ENCODE measurements around the gene NAT9. TPM values are rescaled to one million over a fixed set of nuclear protein-coding genes. Genes with fewer than 3 reads are reported as not detected.

Gene NAT9
- total RNA-seq, 1 donor from 2014 or later: 67.8 TPM

DNA sequence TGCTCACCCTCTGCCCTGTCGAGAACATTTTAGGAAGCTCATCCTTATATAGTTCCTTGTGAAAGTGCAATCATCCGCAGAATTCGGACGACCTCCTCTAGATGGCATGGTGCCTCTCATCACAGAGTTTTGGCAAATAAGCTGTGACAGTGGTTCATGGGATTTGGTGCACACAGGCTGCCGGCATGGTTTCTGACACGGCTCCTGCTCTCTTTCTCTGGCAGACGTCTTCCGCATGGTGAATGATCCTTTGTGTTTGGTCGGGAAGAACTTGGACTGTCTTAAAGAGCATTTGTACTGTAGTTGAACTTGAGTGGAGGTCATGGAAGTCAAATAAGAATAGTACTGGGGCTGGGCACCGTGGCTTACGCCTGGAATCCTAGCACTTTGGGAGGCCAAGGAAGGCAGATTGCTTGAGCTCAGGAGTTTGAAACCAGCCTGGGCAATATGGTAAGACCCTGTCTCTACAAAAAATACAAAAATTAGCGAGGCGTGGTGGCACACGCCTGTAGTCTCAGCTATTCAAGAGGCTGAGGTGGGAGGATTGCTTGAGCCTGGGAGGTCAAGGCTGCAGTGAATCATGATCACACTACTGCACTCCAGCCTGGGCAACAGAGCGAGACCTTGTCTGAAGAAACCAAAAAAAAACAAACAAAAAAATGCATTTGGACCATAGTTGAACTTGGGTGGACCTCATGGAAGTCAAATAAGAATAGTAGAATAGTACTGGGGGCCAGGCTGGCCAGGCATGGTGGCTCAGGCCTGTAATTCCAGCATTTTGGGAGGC lies 34.7 kb upstream of the NAT9 start:
- TF ChIP-seq, protein P1, sequence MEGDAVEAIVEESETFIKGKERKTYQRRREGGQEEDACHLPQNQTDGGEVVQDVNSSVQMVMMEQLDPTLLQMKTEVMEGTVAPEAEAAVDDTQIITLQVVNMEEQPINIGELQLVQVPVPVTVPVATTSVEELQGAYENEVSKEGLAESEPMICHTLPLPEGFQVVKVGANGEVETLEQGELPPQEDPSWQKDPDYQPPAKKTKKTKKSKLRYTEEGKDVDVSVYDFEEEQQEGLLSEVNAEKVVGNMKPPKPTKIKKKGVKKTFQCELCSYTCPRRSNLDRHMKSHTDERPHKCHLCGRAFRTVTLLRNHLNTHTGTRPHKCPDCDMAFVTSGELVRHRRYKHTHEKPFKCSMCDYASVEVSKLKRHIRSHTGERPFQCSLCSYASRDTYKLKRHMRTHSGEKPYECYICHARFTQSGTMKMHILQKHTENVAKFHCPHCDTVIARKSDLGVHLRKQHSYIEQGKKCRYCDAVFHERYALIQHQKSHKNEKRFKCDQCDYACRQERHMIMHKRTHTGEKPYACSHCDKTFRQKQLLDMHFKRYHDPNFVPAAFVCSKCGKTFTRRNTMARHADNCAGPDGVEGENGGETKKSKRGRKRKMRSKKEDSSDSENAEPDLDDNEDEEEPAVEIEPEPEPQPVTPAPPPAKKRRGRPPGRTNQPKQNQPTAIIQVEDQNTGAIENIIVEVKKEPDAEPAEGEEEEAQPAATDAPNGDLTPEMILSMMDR (IDR thresholded peaks at IDR 0.05; ENCODE audit: partially characterized antibody, unreplicated experiment): no peak
- peaks cover 3% of the 10 kb centered on the region for H3K9me3 Mint-ChIP-seq (ENCODE audit: unreplicated experiment)
- peaks cover 8% of the 10 kb centered on the region for H3K4me1 Mint-ChIP-seq (ENCODE audit: low read depth, unreplicated experiment)
- no peak overlapping the region for H3K4me3 Mint-ChIP-seq (ENCODE audit: unreplicated experiment)
- peaks cover 4% of the 10 kb centered on the region for H3K36me3 Mint-ChIP-seq (ENCODE audit: unreplicated experiment)
- DNase-seq: no peak
- no peak overlapping the region for H3K27ac Mint-ChIP-seq (ENCODE audit: unreplicated experiment)
- no peaks in the 10 kb centered on the region for H3K27me3 Mint-ChIP-seq (ENCODE audit: unreplicated experiment)

DNA sequence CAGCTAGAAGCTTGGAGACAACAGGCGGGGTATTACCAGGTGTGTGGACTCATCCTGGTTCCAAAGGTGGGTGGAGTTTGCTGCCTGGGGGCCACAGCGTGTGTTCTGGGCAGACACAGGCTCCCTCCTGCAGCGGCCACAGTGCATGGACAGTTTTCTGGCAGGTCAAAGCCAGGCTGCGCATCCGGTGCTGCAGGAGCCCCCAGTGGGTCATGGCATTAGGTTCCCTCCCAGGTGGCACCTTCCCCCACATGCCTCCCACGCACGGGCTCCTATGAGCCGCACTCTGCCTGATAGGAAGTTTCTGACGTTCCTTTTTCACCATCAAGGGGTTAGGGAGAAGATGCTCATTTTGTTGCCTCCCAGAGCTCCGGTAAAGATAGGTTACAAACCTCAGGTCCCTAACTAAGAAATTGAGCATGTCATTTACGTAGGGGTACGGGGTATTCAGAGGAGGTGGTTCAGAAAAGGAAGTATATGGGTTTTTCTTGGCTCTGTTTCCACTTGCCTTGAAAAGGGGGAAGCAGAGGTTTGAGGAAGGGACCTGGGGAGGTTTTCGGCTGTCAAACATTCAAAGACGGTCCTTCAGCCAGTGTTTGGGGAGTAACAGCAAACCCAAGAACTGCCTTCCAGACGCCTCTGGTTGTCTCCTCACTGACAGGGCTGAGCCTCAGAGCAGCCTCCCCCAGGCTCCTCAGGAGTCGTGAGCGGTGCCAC lies 32.7 kb upstream of the NAT9 start:
- no peaks in the 10 kb centered on the region for H3K4me1 Mint-ChIP-seq (ENCODE audit: low read depth, unreplicated experiment)
- peaks cover 4% of the 10 kb centered on the region for H3K36me3 Mint-ChIP-seq (ENCODE audit: unreplicated experiment)
- no peak overlapping the region for H3K27ac Mint-ChIP-seq (ENCODE audit: unreplicated experiment)
- H3K9me3 Mint-ChIP-seq (ENCODE audit: unreplicated experiment): peaks cover 2% of the 10 kb centered on the region
- no peak for DNase-seq
- H3K4me3 Mint-ChIP-seq (ENCODE audit: unreplicated experiment): no peak overlapping the region
- H3K27me3 Mint-ChIP-seq (ENCODE audit: unreplicated experiment): no peaks in the 10 kb centered on the region
- TF ChIP-seq, protein P1 (IDR thresholded peaks at IDR 0.05; ENCODE audit: partially characterized antibody, unreplicated experiment): no peak

DNA sequence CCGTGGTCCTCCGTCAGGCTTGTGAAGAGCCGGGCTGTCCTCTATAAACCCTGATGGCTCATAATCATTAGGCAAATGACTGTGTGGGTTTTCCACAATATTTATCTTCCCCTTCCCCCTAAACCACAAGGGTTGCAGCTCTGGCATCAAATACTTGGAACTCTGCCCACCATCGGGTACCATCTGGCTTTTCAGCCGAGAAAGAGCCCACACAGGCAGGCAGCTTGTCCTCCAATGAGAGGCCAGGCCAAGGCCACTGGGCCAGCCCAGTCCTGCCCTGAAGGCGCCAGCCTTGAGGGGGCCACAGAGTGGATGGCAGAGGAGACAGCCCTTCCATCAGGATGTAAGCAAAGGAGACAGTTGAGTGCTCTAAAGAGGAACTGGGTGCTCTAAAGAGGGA lies 31.8 kb upstream of the NAT9 start:
- TF ChIP-seq, protein P1 (IDR thresholded peaks at IDR 0.05; ENCODE audit: partially characterized antibody, unreplicated experiment): no peak
- DNase-seq: no peak
- Mint-ChIP-seq H3K9me3 (ENCODE audit: unreplicated experiment) (peaks cover 2% of the 10 kb centered on the region), H3K27me3 (ENCODE audit: unreplicated experiment) (no peaks in the 10 kb centered on the region), H3K27ac (ENCODE audit: unreplicated experiment) (no peak overlapping the region), H3K36me3 (ENCODE audit: unreplicated experiment) (peaks cover 4% of the 10 kb centered on the region), H3K4me1 (ENCODE audit: low read depth, unreplicated experiment) (no peaks in the 10 kb centered on the region), H3K4me3 (ENCODE audit: unreplicated experiment) (no peak overlapping the region)

DNA sequence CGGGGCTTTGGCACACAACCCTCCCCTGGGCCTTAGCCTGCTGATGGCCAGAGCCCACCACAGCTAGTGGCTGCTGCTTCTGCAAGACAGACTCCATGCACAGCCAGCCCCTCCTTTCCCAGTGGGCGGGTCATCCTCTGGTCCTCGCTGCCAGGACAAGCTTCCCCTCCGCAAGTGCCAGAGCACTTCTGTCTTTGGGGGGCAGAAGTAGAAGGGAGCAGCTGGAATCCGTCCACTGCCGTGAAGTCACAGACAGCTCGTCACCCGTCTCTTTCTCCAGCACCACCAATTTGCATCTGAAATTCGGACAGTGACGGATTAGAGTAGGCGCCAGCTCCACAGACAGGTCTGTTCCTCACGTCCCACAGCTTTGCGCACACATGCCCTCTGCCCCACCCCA lies 31.3 kb upstream of the NAT9 start:
- H3K36me3 Mint-ChIP-seq (ENCODE audit: unreplicated experiment): peaks cover 4% of the 10 kb centered on the region
- no peak overlapping the region for H3K4me3 Mint-ChIP-seq (ENCODE audit: unreplicated experiment)
- H3K4me1 Mint-ChIP-seq (ENCODE audit: low read depth, unreplicated experiment): no peaks in the 10 kb centered on the region
- H3K9me3 Mint-ChIP-seq (ENCODE audit: unreplicated experiment): peaks cover 2% of the 10 kb centered on the region
- H3K27ac Mint-ChIP-seq (ENCODE audit: unreplicated experiment): no peak overlapping the region
- TF ChIP-seq, protein P1 (IDR thresholded peaks at IDR 0.05; ENCODE audit: partially characterized antibody, unreplicated experiment): no peak
- DNase-seq: no peak
- no peaks in the 10 kb centered on the region for H3K27me3 Mint-ChIP-seq (ENCODE audit: unreplicated experiment)

DNA sequence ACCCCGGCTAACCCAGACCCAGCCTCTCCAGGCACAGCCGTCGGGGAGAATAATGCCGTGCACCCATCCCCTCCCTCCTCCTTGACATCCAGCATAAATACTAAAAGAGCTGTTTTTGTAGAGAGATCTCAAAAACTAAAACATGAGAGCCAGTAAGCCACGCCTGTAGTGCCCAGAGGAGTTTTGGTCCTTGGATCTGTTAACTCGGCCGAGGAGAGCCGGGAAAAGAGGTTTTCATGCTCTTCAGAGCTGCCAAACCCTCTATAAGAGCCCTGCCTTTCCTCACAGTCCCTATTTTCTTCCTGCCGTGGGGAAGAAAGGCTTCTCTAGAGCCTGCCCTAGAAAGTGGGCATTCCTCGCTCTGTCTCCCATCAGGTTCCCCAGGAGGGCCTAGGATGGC lies 30.2 kb upstream of the NAT9 start:
- Mint-ChIP-seq H3K36me3 (ENCODE audit: unreplicated experiment) (peaks cover 4% of the 10 kb centered on the region), H3K27ac (ENCODE audit: unreplicated experiment) (no peak overlapping the region), H3K4me3 (ENCODE audit: unreplicated experiment) (no peak overlapping the region), H3K4me1 (ENCODE audit: low read depth, unreplicated experiment) (no peaks in the 10 kb centered on the region), H3K9me3 (ENCODE audit: unreplicated experiment) (peaks cover 4% of the 10 kb centered on the region), H3K27me3 (ENCODE audit: unreplicated experiment) (peaks cover 1% of the 10 kb centered on the region)
- no peak for DNase-seq
- TF ChIP-seq, protein P1 (IDR thresholded peaks at IDR 0.05; ENCODE audit: partially characterized antibody, unreplicated experiment): no peak

Measured in glutamatergic neuron (in vitro differentiated cells).